Measurements from ENCODE around the gene VAC14.

VAC14 gene

GRCh38 chr16:70661918-70662641, 138.9 kb downstream of the VAC14 start:
- DNase-seq (ENCODE audit: low read depth): no peak

GRCh38 chr16:70661534-70661917, 139.4 kb downstream of the VAC14 start:
- DNase-seq (ENCODE audit: low read depth): no peak

GRCh38 chr16:70660672-70661350, 140.1 kb downstream of the VAC14 start:
- no peak for DNase-seq (ENCODE audit: low read depth)

- no peak for DNase-seq (ENCODE audit: low read depth)
Measured at GRCh38 chr16:70659953-70660671, 140.8 kb downstream of the VAC14 start.

GRCh38 chr16:70659546-70659945, 141.4 kb downstream of the VAC14 start:
- DNase-seq (ENCODE audit: low read depth): no peak

- DNase-seq (ENCODE audit: low read depth): no peak
Measured at GRCh38 chr16:70658921-70659320, 142.0 kb downstream of the VAC14 start.

DNA sequence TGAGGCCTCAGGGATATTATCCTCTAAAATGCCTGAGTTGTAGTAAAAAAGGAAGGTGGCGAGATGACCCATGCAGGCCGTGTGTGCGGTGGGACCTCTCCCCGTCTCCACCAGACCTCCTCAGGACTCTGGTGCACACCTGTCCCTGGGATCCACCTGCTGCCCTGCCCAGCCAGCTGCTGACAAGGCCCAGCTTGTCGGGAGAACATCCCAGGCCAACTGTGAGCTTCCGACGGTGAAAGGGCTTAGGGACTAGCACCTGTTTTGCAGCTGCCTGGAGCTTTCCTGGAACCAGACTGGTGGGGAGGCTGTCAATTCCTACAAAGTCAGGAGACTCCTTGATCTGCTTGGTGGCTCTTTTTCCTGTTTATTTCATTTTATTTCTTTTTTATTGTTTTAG, 143.0 kb downstream of the VAC14 start:
- no peak for DNase-seq (ENCODE audit: low read depth)

GRCh38 chr16:70656712-70657263, 144.2 kb downstream of the VAC14 start:
- no peak for DNase-seq (ENCODE audit: low read depth)

GRCh38 chr16:70656065-70656711, 144.8 kb downstream of the VAC14 start:
- DNase-seq (ENCODE audit: low read depth): no peak

GRCh38 chr16:70653809-70654771, 146.9 kb downstream of the VAC14 start:
- DNase-seq (ENCODE audit: low read depth): peak; percentile 50

GRCh38 chr16:70653406-70653805, 147.6 kb downstream of the VAC14 start:
- no peak for DNase-seq (ENCODE audit: low read depth)

- DNase-seq (ENCODE audit: low read depth): no peak
Measured at GRCh38 chr16:70652322-70652721, 148.6 kb downstream of the VAC14 start.

DNA sequence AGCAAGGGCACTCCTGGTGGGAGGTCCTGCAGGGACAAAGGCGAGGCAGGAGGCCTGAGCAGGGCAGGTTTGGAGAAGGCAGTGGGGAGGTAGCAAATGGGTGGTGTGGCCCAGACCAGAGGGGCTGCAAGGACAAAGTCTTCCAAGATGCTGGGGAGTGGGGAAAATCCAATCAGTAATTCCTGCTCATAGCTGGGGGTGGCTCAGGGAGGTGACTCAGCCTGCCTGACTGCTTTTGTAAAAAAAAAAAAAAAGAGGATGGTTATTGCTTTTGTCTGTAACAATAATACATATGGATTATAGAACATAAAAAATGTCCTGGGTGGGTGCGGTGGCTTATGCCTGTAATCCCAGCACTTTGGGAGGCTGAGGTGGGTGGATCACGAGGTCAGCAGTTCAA, 149.4 kb downstream of the VAC14 start:
- DNase-seq (ENCODE audit: low read depth): no peak

DNA sequence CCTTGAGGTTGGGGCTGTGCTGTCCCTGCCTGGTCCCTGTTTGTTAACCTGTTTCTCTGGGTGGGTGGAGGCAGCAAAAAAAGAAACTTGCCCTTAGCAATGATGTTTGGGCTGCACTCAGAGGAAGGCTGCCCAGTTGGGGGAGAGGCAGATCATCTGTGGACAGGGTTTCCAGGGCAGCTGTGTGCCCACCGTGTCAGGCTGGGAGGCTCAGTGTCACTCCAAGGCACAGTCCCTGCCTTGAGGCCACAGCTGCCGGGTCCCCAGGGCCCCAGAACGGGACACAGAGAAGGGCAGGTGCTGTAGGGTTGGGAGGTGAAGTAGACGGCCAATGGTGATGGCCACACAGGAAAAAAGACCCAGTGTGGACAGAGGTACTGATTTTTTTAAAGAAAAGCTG, 150.7 kb downstream of the VAC14 start:
- no peak for DNase-seq (ENCODE audit: low read depth)

DNA sequence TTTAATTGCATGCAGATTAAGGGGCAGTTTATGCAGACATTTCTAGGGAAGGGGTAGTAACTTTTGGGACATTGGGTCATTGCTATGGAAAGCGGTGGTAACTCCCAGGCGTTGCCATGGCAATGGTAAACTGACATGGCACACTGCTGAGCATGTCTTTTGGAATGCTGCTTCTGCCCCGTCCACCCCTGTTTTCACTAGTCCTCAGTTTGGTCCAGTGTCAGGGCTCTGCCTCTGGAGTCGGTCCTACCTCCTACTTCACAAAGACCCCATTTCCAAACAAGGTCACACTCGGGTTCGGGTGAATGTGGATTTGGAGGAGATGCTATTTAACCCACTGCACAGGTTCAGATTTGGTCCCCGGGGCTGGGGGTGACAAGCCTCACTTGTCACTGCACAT, 151.7 kb downstream of the VAC14 start:
- no peak for DNase-seq (ENCODE audit: low read depth)

DNA sequence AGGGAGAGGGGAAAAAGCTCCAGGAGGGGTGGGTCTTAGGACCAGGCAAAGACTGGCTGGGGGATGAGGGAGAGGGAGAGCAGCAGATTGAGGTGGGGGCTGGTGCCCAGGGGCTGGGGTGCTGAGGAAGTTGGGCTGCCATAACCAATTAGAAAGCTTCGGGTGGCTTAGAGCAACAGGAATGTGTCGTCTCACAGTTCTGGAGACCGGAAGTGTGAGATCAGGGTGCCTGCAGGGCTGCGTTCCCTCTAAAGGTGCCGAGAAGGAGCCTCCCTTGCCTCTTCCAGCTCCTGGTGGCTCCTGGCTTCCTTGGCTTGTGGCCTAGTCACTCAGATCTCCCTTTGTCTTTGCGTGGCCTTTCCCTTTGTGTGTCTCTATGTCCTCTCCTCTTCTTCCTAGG, 152.4 kb downstream of the VAC14 start:
- DNase-seq (ENCODE audit: low read depth): no peak

- no peak for DNase-seq (ENCODE audit: low read depth)
Measured at GRCh38 chr16:70647441-70648359, 153.3 kb downstream of the VAC14 start.

GRCh38 chr16:70646260-70647241, 154.4 kb downstream of the VAC14 start, which contains the start of gene IL34:
Gene IL34 (plus strand): TSS chr16:70646559. CDS start chr16:70646948, 389 bp downstream.
- no peak for DNase-seq (ENCODE audit: low read depth)
